ENCODE results near the gene SHC3. TPM values are rescaled to one million over a fixed set of nuclear protein-coding genes. Genes with fewer than 3 reads are reported as not detected.

The SHC3 gene
- total RNA-seq, 2 donors from 2014 or later, result 1.5 to 1.8 TPM

GRCh38 chr9:89149726-89150125, 28.9 kb downstream of the SHC3 start:
- no peak for TF ChIP-seq CTCF (IDR thresholded peaks at IDR 0.05)
- no peaks in the 10 kb centered on the region for H3K9me3 ChIP-seq
- H3K27ac ChIP-seq, result no peak overlapping the region
- no peaks in the 10 kb centered on the region for H3K36me3 ChIP-seq
- no peaks in the 10 kb centered on the region for H3K27me3 ChIP-seq (replicated peaks; ENCODE audit: insufficient read depth)
- DNase-seq (ENCODE audit: low spot score), result no peak
- H3K4me3 ChIP-seq, result no peak overlapping the region
- no peak for ATAC-seq (ENCODE audit: insufficient number of reproducible peaks, low FRiP score, low read depth)
- no peaks in the 10 kb centered on the region for H3K4me1 ChIP-seq (ENCODE audit: control insufficient read depth in 1 of 2, low read depth in 2 of 2)

- no peak for DNase-seq (ENCODE audit: low spot score)
- ATAC-seq (ENCODE audit: insufficient number of reproducible peaks, low FRiP score, low read depth), result no peak
Observed at GRCh38 chr9:89145097-89145496, 33.5 kb downstream of the SHC3 start.

GRCh38 chr9:89144238-89144637, 34.4 kb downstream of the SHC3 start:
- no peak for ATAC-seq (ENCODE audit: insufficient number of reproducible peaks, low FRiP score, low read depth)
- TF ChIP-seq CTCF (IDR thresholded peaks at IDR 0.05), result no peak
- DNase-seq (ENCODE audit: low spot score), result no peak
- Histone ChIP-seq H3K9me3 (no peaks in the 10 kb centered on the region), H3K36me3 (no peaks in the 10 kb centered on the region), H3K4me3 (no peak overlapping the region), H3K27ac (no peak overlapping the region), H3K4me1 (ENCODE audit: control insufficient read depth in 1 of 2, low read depth in 2 of 2) (no peaks in the 10 kb centered on the region), H3K27me3 (replicated peaks; ENCODE audit: insufficient read depth) (no peaks in the 10 kb centered on the region)

More at GRCh38 chr9:89145097-89145496, 33.5 kb downstream of the SHC3 start:
- no peak overlapping the region for H3K27ac ChIP-seq
- H3K9me3 ChIP-seq, result no peaks in the 10 kb centered on the region
- no peaks in the 10 kb centered on the region for H3K36me3 ChIP-seq
- H3K4me3 ChIP-seq, result no peak overlapping the region
- TF ChIP-seq CTCF (IDR thresholded peaks at IDR 0.05), result no peak
- no peaks in the 10 kb centered on the region for H3K27me3 ChIP-seq (replicated peaks; ENCODE audit: insufficient read depth)
- no peaks in the 10 kb centered on the region for H3K4me1 ChIP-seq (ENCODE audit: control insufficient read depth in 1 of 2, low read depth in 2 of 2)

- Histone ChIP-seq H3K27me3 (replicated peaks; ENCODE audit: insufficient read depth) (no peaks in the 10 kb centered on the region), H3K36me3 (no peaks in the 10 kb centered on the region), H3K9me3 (no peaks in the 10 kb centered on the region), H3K4me3 (no peak overlapping the region), H3K27ac (no peak overlapping the region), H3K4me1 (ENCODE audit: control insufficient read depth in 1 of 2, low read depth in 2 of 2) (peaks cover 0 to 2% of the 10 kb centered on the region in 2 donors)
- no peak for TF ChIP-seq CTCF (IDR thresholded peaks at IDR 0.05)
- DNase-seq (ENCODE audit: low spot score), result no peak
- no peak for ATAC-seq (ENCODE audit: insufficient number of reproducible peaks, low FRiP score, low read depth)
Observed at GRCh38 chr9:89143266-89143665, 35.4 kb downstream of the SHC3 start.

- no peak for TF ChIP-seq CTCF (IDR thresholded peaks at IDR 0.05)
- no peak for DNase-seq (ENCODE audit: low spot score)
Observed at GRCh38 chr9:89139455-89139854, 39.2 kb downstream of the SHC3 start.

More at GRCh38 chr9:89139455-89139854, 39.2 kb downstream of the SHC3 start:
- Histone ChIP-seq H3K36me3 (no peaks in the 10 kb centered on the region), H3K27ac (no peak overlapping the region), H3K27me3 (replicated peaks; ENCODE audit: insufficient read depth) (no peaks in the 10 kb centered on the region), H3K9me3 (no peaks in the 10 kb centered on the region), H3K4me3 (no peak overlapping the region), H3K4me1 (ENCODE audit: control insufficient read depth in 1 of 2, low read depth in 2 of 2) (peaks cover 0 to 12% of the 10 kb centered on the region in 2 donors)
- ATAC-seq (ENCODE audit: insufficient number of reproducible peaks, low FRiP score, low read depth), result no peak

All from thoracic aorta (tissue), 2 donors.